HG03469 (cell line): ENCODE measurements around the gene PRKAR1B.

Source experiments
- ATAC-seq: cut with Tn5 transposase; IDR thresholded peaks from one replicate; pipeline ENCODE4 v1.9.1; 2021; ENCODE audit warnings: mild to moderate bottlenecking, moderate library complexity, moderate number of reproducible peaks; ENCODE audit not compliant: unreplicated experiment

The PRKAR1B gene

GRCh38 chr7:727104-727805, at the start of gene PRKAR1B:
TSS of gene PRKAR1B (minus strand) at chr7:727281. CDS start at chr7:711505, 15,776 bp downstream.
- peak; percentile 27 for ATAC-seq

DNA sequence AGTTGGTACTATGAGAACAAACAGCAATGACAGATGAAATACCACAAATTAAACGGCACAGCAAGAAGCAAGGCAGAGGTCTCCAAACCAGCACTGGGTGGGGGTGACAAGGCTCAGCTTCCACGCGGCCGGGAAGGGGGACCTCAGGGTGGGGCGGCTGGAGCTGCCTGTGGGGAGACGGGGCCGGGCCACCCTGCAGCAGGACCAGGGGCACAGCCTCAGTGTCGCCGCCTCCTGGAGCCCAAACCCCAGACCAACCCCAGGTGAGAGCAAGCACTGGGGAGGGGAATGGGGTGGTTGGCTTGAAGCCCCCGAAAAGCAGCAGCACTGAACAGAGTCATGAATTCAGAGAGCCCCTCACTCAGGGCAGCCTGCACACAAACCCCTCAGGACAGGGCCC, 49.3 kb upstream of the PRKAR1B start:
- ATAC-seq: no peak

GRCh38 chr7:774161-775109, 47.4 kb upstream of the PRKAR1B start:
- ATAC-seq: no peak

DNA sequence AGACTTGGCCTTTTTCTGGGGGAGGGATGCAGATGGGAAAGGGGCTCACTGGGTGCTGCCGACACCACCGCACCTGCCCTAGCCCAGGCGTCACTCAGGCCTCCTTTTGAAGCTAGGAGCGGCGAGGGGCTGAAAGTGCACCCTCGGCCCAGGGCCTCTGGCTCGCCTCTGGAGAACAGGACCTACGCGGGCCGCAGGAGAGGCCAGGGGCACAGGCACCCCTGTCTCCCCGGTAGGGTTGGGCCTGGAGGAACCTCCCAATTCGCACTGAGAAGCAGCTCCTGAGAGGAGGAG, 46.5 kb upstream of the PRKAR1B start:
- ATAC-seq: no peak

DNA sequence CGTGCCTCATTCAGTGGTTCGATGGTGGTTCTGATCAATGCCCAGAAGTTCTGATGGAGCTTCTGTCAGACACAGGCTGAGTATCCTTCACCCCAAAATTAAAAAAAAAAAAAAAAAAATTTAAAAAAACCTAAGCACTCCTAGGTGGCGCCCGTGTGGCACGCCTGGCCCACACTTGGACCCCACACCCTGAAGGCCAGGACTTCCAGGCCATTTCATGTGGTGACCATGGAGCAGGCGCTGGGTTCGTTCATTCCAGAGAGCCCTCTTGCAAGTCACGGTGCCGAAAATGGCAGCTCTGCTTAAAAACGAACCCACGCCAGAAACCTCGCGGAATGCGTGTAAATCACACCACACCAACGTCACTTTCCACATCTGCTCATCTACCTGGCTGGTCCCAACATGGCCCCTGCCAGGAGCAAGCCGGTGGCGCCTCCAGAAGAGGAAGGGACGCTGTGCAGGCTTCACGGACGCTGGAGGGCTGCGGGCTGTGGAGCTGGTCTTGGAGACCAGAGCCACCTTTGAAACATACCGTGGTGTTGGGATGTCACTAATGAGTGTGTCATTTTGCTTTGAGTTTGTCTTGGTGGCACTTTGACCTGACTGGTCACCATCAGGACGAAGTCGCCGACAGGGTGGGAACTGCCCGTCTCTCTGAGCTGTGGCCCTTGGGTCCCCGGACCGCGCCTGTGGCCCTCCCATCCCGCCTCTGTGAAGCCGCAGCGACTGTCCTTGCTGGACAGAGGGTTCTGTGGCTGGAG, 46.0 kb upstream of the PRKAR1B start:
- ATAC-seq: no peak

- no peak for ATAC-seq
These were observed 45.3 kb upstream of the PRKAR1B start for GRCh38 chr7:772392-772791.

DNA sequence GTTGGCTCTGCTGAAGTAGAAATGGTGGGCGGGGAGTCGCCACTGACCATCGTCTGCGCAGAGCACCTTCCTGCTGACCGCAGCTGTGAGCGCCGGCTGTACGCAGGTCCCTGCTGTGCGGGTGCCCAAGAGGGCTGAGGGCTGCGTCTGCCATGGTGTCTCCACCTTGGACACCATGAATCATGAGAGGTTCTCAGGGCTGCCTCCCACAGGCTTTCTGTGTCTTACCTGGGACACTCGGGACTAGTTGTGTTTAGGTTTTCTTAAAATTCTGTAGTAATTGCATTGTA, 44.9 kb upstream of the PRKAR1B start:
- ATAC-seq: no peak

GRCh38 chr7:771234-772004, 44.3 kb upstream of the PRKAR1B start:
- no peak for ATAC-seq

DNA sequence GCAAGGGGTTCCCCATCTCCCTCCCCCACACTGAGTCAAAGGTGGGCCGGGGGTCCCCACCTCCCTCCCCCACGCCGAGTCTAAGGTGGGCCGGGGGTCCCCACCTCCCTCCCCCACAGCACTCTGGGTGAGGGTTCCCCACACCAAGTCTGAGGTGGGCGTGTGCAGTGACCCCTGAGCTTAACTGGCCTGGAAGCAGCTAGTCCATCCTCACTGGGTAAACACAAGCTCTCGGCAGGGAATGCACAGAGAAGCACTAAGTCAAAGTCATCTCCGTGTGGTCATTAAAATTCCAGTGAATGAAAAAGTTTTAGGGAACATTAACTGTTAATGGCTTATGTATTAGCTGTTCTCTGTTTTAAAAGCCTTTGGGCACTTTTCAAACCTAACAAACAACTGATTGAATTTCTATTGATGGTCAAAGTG, 43.7 kb upstream of the PRKAR1B start:
- no peak for ATAC-seq

DNA sequence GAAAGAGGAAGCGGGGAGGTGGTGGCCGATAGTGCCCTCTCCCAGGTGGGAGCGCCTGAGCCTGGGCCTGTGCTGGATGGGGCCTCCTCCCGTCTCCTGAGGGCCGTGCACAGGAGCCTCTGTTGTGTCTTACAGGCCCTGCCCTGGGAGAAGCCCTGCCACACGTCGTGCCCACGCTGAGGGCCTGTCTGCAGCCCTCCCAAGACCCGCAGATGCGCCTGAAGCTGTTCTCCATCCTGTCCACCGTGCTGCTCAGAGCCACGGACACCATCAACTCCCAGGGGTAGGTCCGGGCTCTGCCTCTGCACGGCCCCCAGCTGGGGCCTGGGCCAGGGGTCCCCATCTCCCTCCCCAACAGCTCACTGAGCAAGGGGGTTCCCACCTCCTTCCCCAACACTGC, 43.3 kb upstream of the PRKAR1B start:
- ATAC-seq: no peak

GRCh38 chr7:768881-769504, 41.9 kb upstream of the PRKAR1B start:
- no peak for ATAC-seq

DNA sequence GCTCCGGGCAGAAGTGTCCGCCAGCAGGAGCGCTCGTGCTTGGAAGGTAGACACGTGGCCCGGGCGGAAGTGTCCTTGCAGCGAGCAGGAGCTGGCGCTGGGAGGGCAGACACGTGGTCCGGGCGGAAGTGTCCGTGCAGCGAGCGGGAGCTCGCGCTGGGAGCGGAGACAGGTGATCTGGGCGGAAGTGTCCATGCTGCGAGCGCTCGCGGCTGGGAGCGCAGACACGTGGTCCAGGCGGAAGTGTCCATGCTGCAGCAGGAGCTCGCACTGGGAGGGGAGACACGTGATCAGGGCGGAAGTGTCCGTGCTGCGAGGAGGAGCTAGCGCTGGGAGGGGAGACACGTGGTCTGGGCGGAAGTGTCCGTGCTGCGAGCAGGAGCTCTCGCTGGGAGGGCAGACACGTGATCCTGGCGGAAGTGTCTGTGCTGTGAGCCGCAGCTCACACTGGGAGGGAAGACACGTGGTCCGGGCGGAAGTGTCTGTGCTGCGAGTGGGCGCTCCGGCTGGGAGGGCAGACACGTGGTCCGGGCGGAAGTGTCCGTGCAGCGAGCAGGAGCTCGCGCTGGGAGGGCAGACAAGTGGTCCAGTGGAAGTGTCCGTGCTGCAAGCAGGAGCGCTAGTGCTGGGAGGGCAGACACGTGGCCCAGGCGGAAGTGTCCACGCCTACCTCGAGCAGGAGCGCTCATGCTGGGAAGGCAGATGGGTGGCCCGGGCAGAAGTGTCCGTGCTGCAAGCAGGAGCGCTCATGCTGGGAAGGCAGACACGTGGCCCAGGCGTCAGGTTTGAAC, 41.1 kb upstream of the PRKAR1B start:
- ATAC-seq: no peak

GRCh38 chr7:767580-767940, 40.5 kb upstream of the PRKAR1B start:
- no peak for ATAC-seq

DNA sequence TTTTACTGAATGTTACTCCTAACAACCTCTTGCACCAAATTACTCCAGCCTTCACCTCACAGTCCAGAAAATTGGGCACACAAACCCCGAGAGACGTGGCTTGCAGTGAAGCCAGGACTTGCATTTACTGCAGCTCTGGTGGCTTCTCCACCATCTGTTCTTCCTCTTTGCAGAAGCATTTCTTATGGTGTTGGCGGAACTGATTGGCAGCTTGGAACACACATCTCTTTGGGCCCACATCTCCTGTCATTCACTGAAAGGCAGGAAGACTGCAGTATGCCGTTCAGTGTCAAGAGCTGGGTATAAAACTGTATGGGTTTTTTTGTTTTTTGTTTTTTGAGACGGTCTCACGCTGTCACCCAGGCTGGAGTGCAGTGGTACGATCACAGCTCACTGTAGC, 38.3 kb upstream of the PRKAR1B start:
- no peak for ATAC-seq

GRCh38 chr7:763762-764161, 36.7 kb upstream of the PRKAR1B start:
- ATAC-seq: no peak

DNA sequence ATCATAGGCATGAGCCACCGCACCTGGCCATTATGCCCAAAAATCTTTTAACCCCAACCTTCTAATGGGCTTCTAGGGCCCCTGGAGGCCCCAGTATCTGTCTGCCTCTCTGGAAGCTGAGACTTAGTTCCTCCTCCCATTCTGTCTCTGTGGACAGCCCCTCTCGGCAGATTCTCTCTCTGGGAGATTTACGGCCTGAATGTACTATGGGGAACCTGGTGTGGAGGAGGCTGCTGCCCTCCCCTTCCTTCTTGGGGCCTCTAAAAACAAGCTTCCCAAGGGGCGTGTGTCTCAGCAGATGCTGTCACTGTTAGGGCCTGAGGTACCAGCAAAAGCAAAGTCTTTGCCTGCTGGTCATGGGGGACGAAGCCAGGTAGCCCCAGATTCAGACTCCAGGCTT, 35.8 kb upstream of the PRKAR1B start:
- ATAC-seq: no peak

GRCh38 chr7:761631-762030, 34.5 kb upstream of the PRKAR1B start:
- no peak for ATAC-seq

GRCh38 chr7:761101-761500, 34.0 kb upstream of the PRKAR1B start:
- ATAC-seq: no peak

GRCh38 chr7:760006-760405, 32.9 kb upstream of the PRKAR1B start:
- no peak for ATAC-seq

- no peak for ATAC-seq
These were observed 32.5 kb upstream of the PRKAR1B start for GRCh38 chr7:759569-759968.
